ENCODE data around the gene C9orf153. TPM values are rescaled to one million over a fixed set of nuclear protein-coding genes. Genes with fewer than 3 reads are reported as not detected.

C9orf153 gene
- total RNA-seq, 1 donor from 2014 or later, result not detected

- Histone ChIP-seq H3K4me3 (no peak overlapping the region), H3K27me3 (no peaks in the 10 kb centered on the region), H3K36me3 (peaks cover 12 to 29% of the 10 kb centered on the region in 2 donors), H3K27ac (no peak overlapping the region), H3K4me1 (no peaks in the 10 kb centered on the region), H3K9me3 (no peaks in the 10 kb centered on the region)
- no peak for TF ChIP-seq CTCF (IDR thresholded peaks at IDR 0.05)
- intact Hi-C loops (cut with DNase I), result no loop called here
- DNase-seq (ENCODE audit: low spot score in 2 of 2), result no peak
These were observed 4.4 kb upstream of the C9orf153 start for GRCh38 chr9:86263876-86264275.

DNA sequence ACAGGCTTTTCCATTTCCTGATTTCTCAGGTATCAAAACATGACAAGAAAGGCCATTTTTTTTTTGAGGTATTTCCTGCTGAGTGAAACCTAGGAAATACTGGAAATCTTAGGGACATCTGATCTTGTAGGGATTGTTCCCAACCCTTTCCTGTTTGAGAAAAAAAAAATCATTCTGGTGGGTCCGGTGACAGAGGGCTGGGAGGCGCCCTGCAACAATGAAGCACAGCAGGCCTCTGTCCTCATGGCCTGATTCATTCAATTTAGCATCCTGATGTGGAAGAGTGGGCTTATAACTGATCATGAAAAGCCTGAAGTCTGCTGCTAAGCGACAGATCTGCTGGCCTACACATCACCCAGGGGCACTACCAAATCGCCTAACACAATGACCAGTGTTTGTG is 3.0 kb upstream of the C9orf153 start:
- Histone ChIP-seq H3K27ac (no peak overlapping the region), H3K4me1 (no peaks in the 10 kb centered on the region), H3K27me3 (no peaks in the 10 kb centered on the region), H3K9me3 (no peaks in the 10 kb centered on the region), H3K4me3 (no peak overlapping the region), H3K36me3 (peaks cover 12 to 26% of the 10 kb centered on the region in 2 donors)
- DNase-seq (ENCODE audit: low spot score in 2 of 2), result no peak
- intact Hi-C loops (cut with DNase I), result no loop called here
- TF ChIP-seq CTCF (IDR thresholded peaks at IDR 0.05), result no peak

GRCh38 chr9:86257391-86257790 is 2.1 kb downstream of the C9orf153 start:
- H3K36me3 ChIP-seq, result peaks cover 0 to 3% of the 10 kb centered on the region in 2 donors
- intact Hi-C loops (cut with DNase I), result no loop called here
- H3K9me3 ChIP-seq, result no peaks in the 10 kb centered on the region
- no peak overlapping the region for H3K4me3 ChIP-seq
- no peak for DNase-seq (ENCODE audit: low spot score in 2 of 2)
- no peak overlapping the region for H3K27ac ChIP-seq
- H3K4me1 ChIP-seq, result no peaks in the 10 kb centered on the region
- no peaks in the 10 kb centered on the region for H3K27me3 ChIP-seq
- no peak for TF ChIP-seq CTCF (IDR thresholded peaks at IDR 0.05)

DNA sequence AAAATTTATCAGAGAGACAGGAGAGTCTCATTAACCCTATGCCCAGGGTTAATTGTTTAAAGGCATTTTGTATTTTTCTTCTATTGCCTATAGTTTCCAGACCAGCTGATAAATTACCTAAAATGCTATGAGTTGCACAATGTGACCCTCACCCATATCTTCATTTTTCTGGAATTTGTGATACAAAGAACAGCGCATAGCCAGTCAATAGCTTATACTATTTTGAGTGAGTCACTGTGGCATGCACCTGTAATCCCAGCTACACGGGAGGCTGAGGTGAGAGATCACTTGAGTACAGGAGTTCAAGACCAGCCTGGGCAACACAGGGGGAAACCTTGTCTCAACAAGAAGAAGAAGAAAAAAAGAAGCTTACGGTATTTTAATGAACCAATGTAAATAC is 2.8 kb downstream of the C9orf153 start:
- no peak for DNase-seq (ENCODE audit: low spot score in 2 of 2)
- no peaks in the 10 kb centered on the region for H3K36me3 ChIP-seq
- H3K9me3 ChIP-seq, result no peaks in the 10 kb centered on the region
- intact Hi-C loops (cut with DNase I), result no loop called here
- no peaks in the 10 kb centered on the region for H3K27me3 ChIP-seq
- H3K4me3 ChIP-seq, result no peak overlapping the region
- no peak overlapping the region for H3K27ac ChIP-seq
- H3K4me1 ChIP-seq, result no peaks in the 10 kb centered on the region
- no peak for TF ChIP-seq CTCF (IDR thresholded peaks at IDR 0.05)

DNA sequence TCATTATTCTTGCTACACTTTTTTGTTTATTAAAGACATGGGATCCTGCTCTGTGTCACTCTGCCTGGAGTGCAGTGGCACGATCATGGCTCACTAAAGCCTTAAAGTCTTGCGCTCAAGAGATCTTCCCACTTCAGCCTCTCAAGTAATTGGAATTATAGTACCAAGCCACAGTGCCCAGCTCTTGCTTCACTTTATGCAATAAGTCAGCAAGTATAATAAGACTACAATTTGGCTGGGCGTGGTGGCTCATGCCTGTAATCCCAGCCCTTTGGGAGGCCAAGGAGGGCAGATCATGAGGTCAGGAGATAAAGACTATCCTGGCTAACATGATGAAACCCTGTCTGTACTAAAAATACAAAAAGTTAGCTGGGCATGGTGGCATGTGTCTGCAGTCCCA is 5.9 kb downstream of the C9orf153 start:
- H3K9me3 ChIP-seq, result no peaks in the 10 kb centered on the region
- no peak for DNase-seq (ENCODE audit: low spot score in 2 of 2)

More for the DNA sequence above, 5.9 kb downstream of the C9orf153 start:
- intact Hi-C loops (cut with DNase I), result no loop called here
- Histone ChIP-seq H3K36me3 (no peaks in the 10 kb centered on the region), H3K27ac (no peak overlapping the region), H3K4me3 (no peak overlapping the region), H3K4me1 (no peaks in the 10 kb centered on the region), H3K27me3 (no peaks in the 10 kb centered on the region)
- TF ChIP-seq CTCF (IDR thresholded peaks at IDR 0.05), result no peak
